GM10248 (cell line): ENCODE results near the gene HTT.

Source experiments
- CTCF ChIA-PET: fragments of 300-600 bp; sonication (Branson Sonifier 250); formaldehyde crosslinking; extraction: SDS; loops from one replicate; lab custom pipeline; 2021; ENCODE audit warnings: antibody characterized with exemption; lab: Yijun Ruan, JAX
- POLR2A ChIA-PET: fragments of 350-650 bp; sonication (Branson Sonifier 250); formaldehyde crosslinking; extraction: SDS; loops from one replicate; lab custom pipeline; 2020; ENCODE audit warnings: antibody characterized with exemption; lab: Yijun Ruan, JAX
- DNase-seq: peaks from one replicate; pipeline ENCODE4 v3.0.0; 2012; ENCODE audit errors: extremely low spot score
- CTCF ChIP-seq: IDR thresholded peaks from 2 replicates; pipeline ENCODE4 v1.5.1; 2012; ENCODE audit warnings: mild to moderate bottlenecking, low read depth; ENCODE audit errors: extremely low read depth, missing control alignments, control extremely low read depth

The HTT gene

DNA sequence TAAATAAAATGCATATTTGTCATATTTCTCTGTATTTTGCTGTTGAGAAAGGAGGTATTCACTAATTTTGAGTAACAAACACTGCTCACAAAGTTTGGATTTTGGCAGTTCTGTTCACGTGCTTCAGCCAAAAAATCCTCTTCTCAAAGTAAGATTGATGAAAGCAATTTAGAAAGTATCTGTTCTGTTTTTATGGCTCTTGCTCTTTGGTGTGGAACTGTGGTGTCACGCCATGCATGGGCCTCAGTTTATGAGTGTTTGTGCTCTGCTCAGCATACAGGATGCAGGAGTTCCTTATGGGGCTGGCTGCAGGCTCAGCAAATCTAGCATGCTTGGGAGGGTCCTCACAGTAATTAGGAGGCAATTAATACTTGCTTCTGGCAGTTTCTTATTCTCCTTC is 3.3 kb downstream of the HTT start:
- ChIA-PET CTCF (interaction anchor here (1.3 to 2.9 kb wide), 3 partner anchors 30 to 36 kb away, joined by 4 to 11 read pairs (median 10); no protein-coding TSS in a partner anchor), POLR2A (no interaction called here)
- DNase-seq: peak; percentile 61
- TF ChIP-seq CTCF: no peak

GRCh38 chr4:3079694-3080123 is 5.2 kb downstream of the HTT start:
- no peak for TF ChIP-seq CTCF
- ChIA-PET CTCF (interaction anchor here (1.2 to 2.9 kb wide), 3 partner anchors 28 to 102 kb away, joined by 3 to 11 read pairs (median 10); no protein-coding TSS in a partner anchor), POLR2A (interaction anchor here (0.6 to 0.7 kb wide), 2 partner anchors 115 to 860 kb away, joined by 5 to 6 read pairs; no protein-coding TSS in a partner anchor)
- DNase-seq: peak; percentile 28

DNA sequence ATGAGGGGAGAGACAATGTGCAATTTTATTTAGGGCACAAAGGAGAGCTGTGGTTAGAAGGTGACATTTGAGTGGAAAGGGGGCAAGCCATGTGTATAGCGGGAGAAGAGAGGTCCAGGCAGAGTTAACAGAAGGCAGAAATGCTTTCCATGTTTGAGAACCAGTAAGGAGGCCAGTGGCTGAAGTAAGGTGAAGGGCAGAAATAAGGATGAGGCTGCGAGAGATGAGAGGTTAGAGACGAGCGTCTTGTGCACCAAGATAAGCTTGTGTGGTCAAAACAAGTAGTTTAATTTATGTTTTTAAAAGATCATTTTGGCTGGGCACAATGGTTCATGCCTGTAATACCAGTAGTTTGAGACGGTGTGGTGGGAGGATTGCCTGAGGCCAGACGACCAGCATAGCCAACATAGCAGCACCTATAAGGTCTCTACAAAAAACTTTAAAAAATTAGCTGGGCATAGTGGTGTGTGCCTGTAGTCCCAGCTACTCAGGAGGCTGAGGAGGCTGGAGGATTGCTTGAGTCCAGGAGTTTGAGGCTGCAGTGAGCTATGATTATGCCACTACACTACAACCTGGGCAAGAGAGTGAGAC is 8.5 kb downstream of the HTT start:
- ChIA-PET CTCF (interaction anchor here (0.8 to 1.8 kb wide), 5 partner anchors 22 to 127 kb away, joined by 3 to 9 read pairs (median 6); no protein-coding TSS in a partner anchor), POLR2A (interaction anchor here (0.6 kb wide), 1 partner anchor 342 kb away, joined by 5 read pairs; no protein-coding TSS in a partner anchor)
- DNase-seq: no peak
- no peak for TF ChIP-seq CTCF

- TF ChIP-seq CTCF: no peak
- no peak for DNase-seq
- CTCF ChIA-PET: interaction anchor here (0.8 to 1.8 kb wide), 4 partner anchors 24 to 128 kb away, joined by 3 to 9 read pairs (median 5); no protein-coding TSS in a partner anchor
- POLR2A ChIA-PET: no interaction called here
Measured at GRCh38 chr4:3083732-3084131, 9.3 kb downstream of the HTT start.

DNA sequence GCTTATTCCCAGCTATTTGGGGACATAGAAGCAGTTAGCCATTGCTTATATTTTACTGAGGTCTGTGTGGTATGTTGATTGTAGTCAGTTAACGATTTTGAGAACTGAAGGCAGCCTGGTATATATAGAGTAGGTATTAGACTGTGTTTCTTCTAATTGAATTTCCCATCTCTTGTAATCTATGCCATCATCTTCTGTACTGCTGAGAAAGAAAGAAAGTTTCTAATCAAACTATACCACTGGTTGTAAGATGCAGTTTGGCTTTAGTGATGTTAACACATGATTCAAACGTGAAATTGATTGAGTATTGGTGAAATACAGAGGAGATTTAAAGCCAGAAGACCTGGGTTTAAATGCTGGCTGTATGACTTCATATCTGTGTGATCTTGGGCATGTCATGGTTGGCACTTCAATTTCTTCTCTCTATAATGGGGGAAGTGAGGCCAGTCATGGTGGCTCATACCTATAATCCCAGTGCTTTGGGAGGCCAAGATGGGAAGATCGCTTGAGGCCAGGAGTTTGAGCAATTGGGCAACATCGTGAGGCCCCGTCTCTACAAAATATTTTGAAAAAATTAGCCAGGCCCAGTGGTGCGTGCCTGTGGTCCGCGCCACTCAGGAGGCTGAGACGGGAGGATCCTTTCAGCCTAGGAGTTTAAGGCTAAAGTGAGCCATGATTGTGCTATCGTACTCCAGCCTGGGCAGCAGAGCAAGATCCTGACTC is 11.6 kb downstream of the HTT start:
- no peak for TF ChIP-seq CTCF
- DNase-seq: no peak
- POLR2A ChIA-PET: no interaction called here
- CTCF ChIA-PET: interaction anchor here (2.0 to 3.3 kb wide), 2 partner anchors 17 to 21 kb away, joined by 6 to 10 read pairs; no protein-coding TSS in a partner anchor

DNA sequence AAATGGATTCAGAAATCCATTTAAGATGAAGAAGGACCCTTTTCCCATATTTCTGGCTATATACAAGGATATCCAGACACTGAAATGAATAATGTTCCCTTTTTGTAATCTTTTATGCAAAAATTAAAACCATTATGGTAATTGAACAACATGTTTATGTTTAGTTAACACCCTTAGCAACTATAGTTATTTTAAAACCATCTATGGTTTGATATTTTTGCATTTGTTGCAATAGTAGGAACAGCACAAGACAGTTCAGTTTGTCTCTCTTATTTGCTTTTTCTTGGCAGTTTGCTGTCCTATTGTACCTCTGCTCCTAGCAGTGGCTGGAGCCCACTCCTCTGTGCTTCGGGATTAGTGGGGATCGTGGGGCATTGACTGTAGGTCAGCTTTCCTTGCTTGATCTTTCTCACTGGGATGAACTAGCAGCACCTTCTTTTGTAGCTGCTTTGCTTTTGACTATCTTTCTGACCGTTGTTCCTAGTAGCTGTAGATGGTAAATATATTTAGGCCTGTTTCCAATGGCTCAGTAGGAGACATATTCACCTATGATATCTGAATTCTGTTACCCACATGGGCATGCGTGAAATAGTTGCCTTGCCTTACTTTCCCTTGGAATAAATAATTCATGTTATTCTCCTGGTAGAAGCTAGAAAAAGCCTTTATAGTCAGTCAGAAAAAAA is 12.8 kb downstream of the HTT start:
- no peak for DNase-seq
- no peak for TF ChIP-seq CTCF
- ChIA-PET CTCF (interaction anchor here (0.9 to 3.3 kb wide), 5 partner anchors 11 to 40 kb away, joined by 3 to 10 read pairs (median 4); no protein-coding TSS in a partner anchor), POLR2A (no interaction called here)
